GM21529 (cell line): ENCODE data around the gene DBNL.

Experiments used
- ATAC-seq: cut with Tn5 transposase; IDR thresholded peaks from one replicate; pipeline ENCODE4 v1.9.1; 2021; ENCODE audit not compliant: unreplicated experiment

Gene DBNL

GRCh38 chr7:44108768-44109750 lies 64.6 kb downstream of the DBNL start:
- ATAC-seq = no peak

- no peak for ATAC-seq
Observed at GRCh38 chr7:44109991-44110390, 65.5 kb downstream of the DBNL start.

- no peak for ATAC-seq
Observed at GRCh38 chr7:44110719-44111635, 66.5 kb downstream of the DBNL start.
